ENCODE measurements around the gene TTC3.
A peak's percentile ranks its signal among the peaks of the same experiment; 100 is the strongest.
"Not testable (repeated sequence)": the region's sequence is repeated elsewhere in the genome, so short reads cannot be mapped to it uniquely, and the experiment has no call there.

Gene TTC3

GRCh38 chr21:37095821-37096220, 22.8 kb downstream of the TTC3 start:
- no peak for DNase-seq

- no peak for DNase-seq
Measured at GRCh38 chr21:37098751-37099150, 25.7 kb downstream of the TTC3 start.

- no peak for DNase-seq
Measured at GRCh38 chr21:37100316-37100715, 27.3 kb downstream of the TTC3 start.

- DNase-seq: no peak
Measured at GRCh38 chr21:37101384-37101783, 28.3 kb downstream of the TTC3 start.

GRCh38 chr21:37102746-37103145, 29.7 kb downstream of the TTC3 start:
- not testable (repeated sequence) for DNase-seq

DNA sequence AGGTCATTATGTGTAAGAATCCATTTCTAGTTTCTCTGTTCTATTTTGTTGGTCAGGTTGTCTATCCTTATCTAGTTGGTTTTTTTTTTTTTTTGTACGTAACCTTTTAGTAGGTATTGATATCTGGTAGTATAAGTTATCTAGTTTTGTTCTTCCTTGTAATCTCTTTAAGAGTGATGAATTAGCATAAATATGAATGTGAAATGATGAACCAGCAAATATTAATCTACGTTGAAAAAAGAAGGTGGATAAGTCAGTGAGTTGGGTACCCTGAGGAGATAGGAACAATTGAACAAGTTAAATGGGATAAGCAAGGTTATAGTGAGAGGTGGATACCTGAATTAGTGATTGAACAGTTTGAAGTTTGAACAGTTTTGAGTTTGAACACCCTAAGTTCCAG, 33.9 kb downstream of the TTC3 start:
- no peak for DNase-seq

DNA sequence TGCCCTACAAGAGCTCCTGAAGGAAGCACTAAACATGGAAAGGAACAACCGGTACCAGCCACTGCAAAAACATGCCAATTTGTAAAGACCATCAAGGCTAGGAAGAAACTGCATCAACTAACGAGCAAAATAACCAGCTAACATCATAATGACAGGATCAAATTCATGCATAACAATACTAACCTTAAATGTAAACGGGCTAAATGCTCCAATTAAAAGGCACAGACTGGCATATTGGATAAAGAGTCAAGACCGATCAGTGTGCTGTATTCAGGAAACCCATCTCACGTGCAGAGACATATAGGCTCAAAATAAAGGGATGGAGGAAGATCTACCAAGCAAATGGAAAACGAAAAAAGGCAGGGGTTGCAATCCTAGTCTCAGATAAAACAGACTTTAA, 38.0 kb downstream of the TTC3 start:
- DNase-seq: not testable (repeated sequence)

GRCh38 chr21:37114301-37114700, 41.2 kb downstream of the TTC3 start:
- DNase-seq: not testable (repeated sequence)

DNA sequence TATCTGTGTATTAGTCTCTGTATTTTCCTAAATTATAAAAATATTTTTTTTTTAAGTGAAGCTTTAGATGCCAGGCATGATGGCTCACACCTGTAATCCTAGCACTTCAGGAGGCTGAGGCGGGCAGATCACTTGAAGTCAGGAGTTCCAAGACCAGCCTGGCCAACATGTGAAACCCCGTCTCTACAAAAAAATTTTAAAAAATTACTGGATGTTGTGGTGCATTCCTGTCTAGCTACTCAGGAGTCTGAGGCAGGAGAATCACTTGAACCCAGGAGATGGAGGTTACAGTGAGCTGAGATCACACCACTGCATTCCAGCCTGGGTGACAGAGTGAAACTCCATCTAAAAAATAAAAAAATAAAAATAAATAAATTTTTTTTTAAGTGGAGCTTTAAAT, 43.4 kb downstream of the TTC3 start:
- DNase-seq: not testable (repeated sequence)

DNA sequence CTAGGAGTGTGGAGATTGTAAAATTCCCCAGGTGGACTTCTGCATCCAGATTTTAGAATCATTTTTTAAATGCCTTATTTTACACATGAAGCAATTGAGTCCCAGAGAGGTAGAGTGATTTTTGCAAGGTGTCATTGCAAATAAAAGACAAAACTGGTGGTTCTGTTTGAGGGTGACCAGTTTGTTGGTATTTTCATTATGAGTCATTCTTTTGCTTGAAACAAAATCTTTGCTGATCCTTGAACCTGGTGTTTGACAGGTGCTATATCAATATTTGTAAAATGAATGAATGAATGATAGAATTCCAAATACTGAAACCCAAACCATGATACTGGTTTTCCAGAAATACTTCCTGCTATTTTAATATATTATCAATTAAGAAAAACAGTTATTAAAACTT, 44.1 kb downstream of the TTC3 start:
- DNase-seq: no peak

GRCh38 chr21:37118187-37118826, 45.3 kb downstream of the TTC3 start:
- DNase-seq: no peak

GRCh38 chr21:37119421-37120218, 46.6 kb downstream of the TTC3 start:
- no peak for DNase-seq

DNA sequence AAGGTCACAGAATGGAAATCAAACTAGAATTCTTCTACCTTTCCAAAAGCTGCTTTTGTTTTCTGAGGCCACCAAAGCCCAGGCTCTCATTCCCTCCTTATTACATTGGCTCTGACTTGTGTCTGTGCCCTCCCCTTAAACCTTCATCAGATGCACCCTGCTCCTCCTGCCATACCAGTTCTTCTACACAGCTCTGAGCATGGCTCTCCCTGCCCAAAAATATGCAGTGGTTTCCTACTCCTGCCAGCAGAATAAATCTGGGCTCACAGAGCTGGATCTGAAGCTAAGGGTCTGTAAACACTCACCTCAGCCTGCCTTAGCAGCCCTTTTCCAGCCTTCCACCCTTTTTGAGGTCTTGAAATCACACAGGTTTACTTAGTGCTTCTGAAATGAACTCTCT, 55.0 kb downstream of the TTC3 start:
- DNase-seq: no peak

DNA sequence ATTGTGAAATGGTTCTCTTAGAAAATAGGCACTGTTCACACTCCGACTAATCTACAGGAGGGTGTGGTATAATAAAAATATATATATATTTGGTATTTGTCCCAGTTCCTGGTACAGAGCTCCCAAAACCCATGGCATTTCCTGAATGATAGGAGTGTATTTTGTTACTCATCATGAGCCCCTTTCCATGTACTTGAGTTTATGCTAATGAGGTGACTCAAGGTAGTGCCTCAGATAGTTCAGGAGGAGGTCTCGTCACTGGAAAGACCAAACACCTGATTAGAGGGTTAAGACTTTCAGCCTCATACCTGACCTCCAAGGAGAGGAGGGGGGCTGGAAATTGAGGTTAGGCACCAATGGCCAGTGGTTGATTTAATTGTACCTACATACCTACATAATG, 57.9 kb downstream of the TTC3 start:
- DNase-seq: no peak

GRCh38 chr21:37136261-37136660, 63.2 kb downstream of the TTC3 start:
- peak; percentile 5 for DNase-seq

DNA sequence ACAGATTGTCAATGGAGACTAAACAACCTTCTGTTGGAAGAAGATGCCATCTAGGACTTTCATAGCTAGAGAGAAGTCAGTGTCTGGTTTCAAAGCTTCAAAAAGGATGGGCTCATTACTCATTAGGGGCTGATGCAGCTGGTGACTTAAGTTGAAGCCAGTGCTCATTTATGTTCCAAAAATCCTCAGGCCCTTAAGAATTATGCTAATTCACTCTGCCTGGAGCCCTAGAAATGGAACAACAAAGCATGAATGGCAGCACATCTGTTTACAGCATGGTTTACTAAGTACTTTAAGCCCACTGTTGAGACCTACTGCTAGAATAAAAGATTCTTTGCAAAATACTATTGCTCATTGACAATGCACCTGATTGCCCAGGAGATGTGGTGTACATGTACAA, 63.7 kb downstream of the TTC3 start:
- no peak for DNase-seq

DNA sequence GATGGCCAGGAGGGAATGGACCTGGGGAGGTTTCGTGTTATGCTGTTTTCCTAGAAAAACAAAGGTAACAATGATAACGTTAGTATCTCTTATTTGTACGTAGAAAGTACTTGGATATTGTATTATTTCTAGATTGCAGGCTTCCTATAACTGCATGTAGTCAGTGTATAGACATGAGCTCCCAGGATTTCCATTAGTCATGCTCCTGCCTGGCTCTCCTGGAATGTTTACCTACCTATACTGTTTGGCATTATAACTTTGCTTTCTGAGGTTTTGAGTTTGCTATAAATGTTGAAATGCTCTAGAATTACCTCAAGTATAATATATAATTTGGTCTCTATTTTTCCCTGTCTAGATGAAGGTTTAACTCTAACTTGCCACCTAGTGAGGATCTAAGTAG, 66.1 kb downstream of the TTC3 start:
- no peak for DNase-seq

GRCh38 chr21:37139902-37140301, 66.8 kb downstream of the TTC3 start:
- DNase-seq: no peak

DNA sequence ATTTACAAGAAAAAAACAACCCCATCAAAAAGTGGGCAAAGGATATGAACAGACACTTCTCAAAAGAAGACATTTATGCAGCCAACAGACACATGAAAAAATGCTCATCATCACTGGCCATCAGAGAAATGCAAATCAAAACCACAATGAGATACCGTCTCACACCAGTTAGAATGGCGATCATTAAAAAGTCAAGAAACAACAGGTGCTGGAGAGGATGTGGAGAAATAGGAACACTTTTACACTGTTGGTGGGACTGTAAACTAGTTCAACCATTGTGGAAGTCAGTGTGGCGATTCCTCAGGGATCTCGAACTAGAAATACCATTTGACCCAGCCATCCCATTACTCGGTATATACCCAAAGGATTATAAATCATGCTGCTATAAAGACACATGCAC, 70.3 kb downstream of the TTC3 start:
- DNase-seq: not testable (repeated sequence)

- DNase-seq: no peak
Measured at GRCh38 chr21:37145635-37146111, 72.6 kb downstream of the TTC3 start.

DNA sequence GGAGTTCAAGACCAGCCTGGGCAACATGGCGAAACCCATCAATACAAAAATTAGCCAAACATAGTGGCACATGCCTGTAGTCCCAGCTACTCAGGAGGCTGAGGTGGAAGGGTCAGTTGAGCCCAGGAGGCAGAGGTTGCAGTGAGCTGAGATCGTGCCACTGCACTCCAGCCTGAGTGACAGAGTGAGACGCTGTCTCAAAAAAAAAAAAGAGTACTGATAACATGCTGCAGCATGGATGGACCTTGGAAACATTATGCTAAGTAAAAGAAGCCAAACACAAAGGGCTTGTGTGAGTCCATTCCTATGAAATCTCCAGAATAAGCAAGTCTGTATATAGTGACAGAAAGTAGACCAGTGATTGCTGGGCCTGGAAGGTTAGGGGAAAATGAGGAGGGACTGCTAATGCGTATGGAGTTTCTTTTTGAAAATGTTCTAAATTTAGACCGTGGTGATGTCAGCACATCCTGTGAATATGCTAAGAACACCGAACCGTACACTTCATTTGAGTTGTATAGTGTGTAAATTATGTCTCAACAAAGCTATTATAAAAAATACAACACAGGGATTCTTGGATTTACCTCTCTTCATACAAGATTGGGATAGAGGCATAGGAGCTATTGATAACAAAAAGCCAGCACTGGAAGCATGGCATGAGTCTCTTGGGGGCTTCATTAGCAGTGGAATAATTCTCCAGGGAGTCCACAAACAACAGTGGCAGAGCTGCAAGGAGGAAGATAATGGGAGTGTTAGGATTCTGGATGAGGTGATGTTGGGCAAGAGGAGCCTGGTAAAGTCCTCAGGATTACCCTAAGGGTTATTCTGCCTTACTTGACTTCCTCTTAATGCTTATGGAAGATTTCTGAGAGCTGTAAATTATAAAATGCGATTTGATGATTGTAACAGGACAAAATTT, 73.5 kb downstream of the TTC3 start:
- no peak for DNase-seq

DNA sequence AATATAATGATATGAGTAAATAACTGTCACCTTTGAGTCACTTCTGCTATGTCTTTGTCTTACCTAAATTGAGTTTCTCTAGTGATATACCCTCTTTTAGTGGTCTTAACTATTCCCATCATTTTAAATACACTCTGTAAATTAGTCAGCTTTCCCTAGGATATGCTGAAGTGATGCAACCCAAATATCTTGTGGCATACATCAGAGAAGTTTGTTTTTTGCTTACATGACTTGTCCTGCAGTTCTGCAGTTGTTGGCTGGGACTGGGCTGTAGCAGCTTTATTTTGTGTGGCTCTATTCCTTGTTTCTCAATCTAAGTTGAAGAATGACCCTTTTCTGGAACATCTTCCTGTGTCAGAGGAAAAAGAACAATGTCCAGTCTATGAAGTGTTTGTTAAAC, 76.4 kb downstream of the TTC3 start:
- DNase-seq: no peak

DNA sequence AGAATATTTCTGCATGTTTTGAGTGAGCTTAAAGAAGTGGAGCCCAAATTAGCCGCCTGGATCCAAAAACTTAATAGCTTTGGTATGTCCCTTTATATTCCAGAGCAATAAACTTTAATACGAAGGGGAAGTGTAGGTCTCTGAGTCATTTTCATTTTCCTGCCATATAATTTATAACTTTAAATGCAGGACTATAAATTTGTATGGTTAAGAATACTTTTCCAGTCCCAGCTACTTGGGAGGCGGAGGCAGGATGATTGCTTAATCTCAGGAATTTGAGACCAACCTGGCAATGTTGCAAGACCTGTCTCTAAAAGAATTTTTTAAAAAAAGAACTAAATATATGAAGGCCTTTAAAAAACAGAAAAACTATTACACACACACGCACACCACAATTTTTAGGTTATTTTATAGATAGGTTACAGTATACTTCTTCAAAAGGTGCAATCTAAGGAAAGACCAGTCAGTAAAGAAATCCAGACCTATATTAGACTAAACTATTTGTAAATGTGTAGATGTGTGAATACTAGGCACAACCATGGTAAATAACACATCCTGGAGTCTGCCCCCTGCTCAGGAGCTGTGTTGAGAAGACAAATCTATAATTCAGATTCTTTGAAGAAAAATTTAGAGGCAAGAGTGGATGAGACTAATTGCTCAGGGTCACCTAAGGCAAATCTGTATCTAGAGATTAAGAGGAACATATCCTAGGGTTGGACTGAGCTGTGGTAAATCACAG, 80.3 kb downstream of the TTC3 start:
- no peak for DNase-seq

Measured in CD4-positive, alpha-beta T cell treated with Interleukin-17A for 1 hour (primary cell).